GM12878 (cell line): ENCODE results near the gene DBNL. TPM values are rescaled to one million over a fixed set of nuclear protein-coding genes. Genes with fewer than 3 reads are reported as not detected.

Experiments used
- ATAC-seq: fragments of 200-7000 bp; cut with Tn5 transposase; 3 replicates; pipeline ENCODE4 v1.9.1; 2020; ENCODE audit warnings: mild to moderate bottlenecking, moderate library complexity
- BruUV-seq: library from RNA; stranded (reverse); fragments of 400-500 nt; replicated peaks from 2 replicates; lab custom pipeline; 2021; lab: Mats Ljungman, UMichigan
- CTCF ChIA-PET: fragments of 300-600 bp; sonication (Branson Sonifier 250); formaldehyde crosslinking; extraction: SDS; loops from one replicate; lab custom pipeline; 2021; ENCODE audit warnings: inconsistent platforms; lab: Yijun Ruan, JAX
- POLR2A ChIA-PET: fragments of 350-600 bp; formaldehyde crosslinking; extraction: SDS; loops from one replicate; lab custom pipeline; 2021; ENCODE audit warnings: inconsistent platforms; lab: Charles Lee
- RAD21 ChIA-PET: fragments of 300-600 bp; sonication (Branson Sonifier 250); formaldehyde crosslinking; loops from one replicate; lab custom pipeline; 2023; ENCODE audit warnings: antibody characterized with exemption; ENCODE audit not compliant: unreplicated experiment; lab: Charles Lee
- SMC1A ChIA-PET: fragments of 300-600 bp; sonication (Branson Sonifier 250); formaldehyde crosslinking; loops from one replicate; lab custom pipeline; 2023; ENCODE audit not compliant: unreplicated experiment, uncharacterized antibody; lab: Charles Lee
- DNase-seq: peaks from one replicate; pipeline ENCODE4 v3.0.0-alpha.2; 2011; ENCODE audit warnings: low read depth, low spot score
- FAIRE-seq: peaks from 3 replicates; lab custom pipeline; 2011; peaks lifted over from hg19 to GRCh38; lab: Jason Lieb, UNC
- H2AFZ ChIP-seq: 2 replicates; pipeline ENCODE4 v1.6.0; 2011; ENCODE audit warnings: low read depth, low read length, control low read depth; ENCODE audit not compliant: control insufficient read depth
- H3K27ac ChIP-seq: 2 replicates; pipeline ENCODE4 v1.5.1; 2011; ENCODE audit warnings: control low read depth; ENCODE audit not compliant: control insufficient read depth, insufficient read depth
- H3K27me3 ChIP-seq, 2 experiments: replicated peaks in 1 of 2; 2 replicates each; pipeline versions ENCODE4 v1.6.0 to v1.6.1; 2011; ENCODE audit warnings: low read length in 1 of 2; ENCODE audit not compliant: control insufficient read depth in 2 of 2, insufficient read depth in 2 of 2
- H3K36me3 ChIP-seq, 2 experiments: 2 replicates each; pipeline ENCODE4 v1.5.1; 2011; ENCODE audit warnings: low read length in 1 of 2; ENCODE audit not compliant: control insufficient read depth in 2 of 2, insufficient read depth in 2 of 2
- H3K4me1 ChIP-seq: 2 replicates; pipeline ENCODE4 v1.6.1; 2011; ENCODE audit warnings: mild to moderate bottlenecking, low read length, moderate library complexity, mixed read lengths; ENCODE audit not compliant: control insufficient read depth, insufficient read depth
- H3K4me2 ChIP-seq: 2 replicates; pipeline ENCODE4 v1.6.0; 2011; ENCODE audit warnings: control low read depth; ENCODE audit not compliant: control insufficient read depth, insufficient read depth
- H3K4me3 ChIP-seq: fragments of 200-600 bp; sonication (generic); 2 replicates; pipeline ENCODE4 v1.5.1; 2016
- H3K79me2 ChIP-seq: 2 replicates; pipeline ENCODE4 v1.6.0; 2011; ENCODE audit warnings: low read length; ENCODE audit not compliant: control insufficient read depth, insufficient read depth
- H3K9ac ChIP-seq: 2 replicates; pipeline ENCODE4 v1.8.0; 2011; ENCODE audit warnings: low read length, control low read depth, mixed read lengths; ENCODE audit not compliant: control insufficient read depth, insufficient read depth
- H3K9me3 ChIP-seq: replicated peaks from 3 replicates; pipeline ENCODE4 v1.5.1; 2011; ENCODE audit warnings: mild to moderate bottlenecking, low read length; ENCODE audit not compliant: control insufficient read depth, insufficient read depth
- H4K20me1 ChIP-seq: 2 replicates; pipeline ENCODE4 v1.6.0; 2011; ENCODE audit not compliant: control insufficient read depth, insufficient read depth
- BMI1 ChIP-seq: fragments of 450-650 bp; IDR thresholded peaks from 2 replicates; pipeline ENCODE4 v1.6.1; 2016; ENCODE audit warnings: mild to moderate bottlenecking, moderate library complexity, borderline replicate concordance
- CHD4 ChIP-seq: fragments of 200-600 bp; sonication (generic); IDR thresholded peaks from 2 replicates; pipeline ENCODE4 v1.6.1; 2016; ENCODE audit warnings: mild to moderate bottlenecking
- FOXM1 ChIP-seq: IDR thresholded peaks from 2 replicates; pipeline ENCODE4 v1.6.1; 2012; ENCODE audit warnings: low read depth, mild to moderate bottlenecking, inconsistent platforms, low read length, moderate library complexity
- GABPA ChIP-seq: IDR thresholded peaks from 2 replicates; pipeline ENCODE4 v1.6.1; 2014; ENCODE audit warnings: antibody characterized with exemption, low read depth, mild to moderate bottlenecking, inconsistent platforms
- MLLT1 ChIP-seq: fragments of 450-650 bp; IDR thresholded peaks from 2 replicates; pipeline ENCODE4 v1.6.1; 2016; ENCODE audit warnings: mild to moderate bottlenecking
- NRF1 ChIP-seq: conservative IDR thresholded peaks from 2 replicates; pipeline ENCODE4 v1.6.1; 2011; ENCODE audit warnings: mild to moderate bottlenecking, low read depth, low read length, improper control_type of control experiment
- TCF7 ChIP-seq: IDR thresholded peaks from 2 replicates; pipeline ENCODE4 v1.6.1; 2014; ENCODE audit warnings: antibody characterized with exemption, borderline replicate concordance
- WGBS: methylation state at CpG from one replicate; pipeline ENCODE4 v1.1.6; 2016; ENCODE audit warnings: low lambda C conversion rate; ENCODE audit not compliant: insufficient replicate concordance, insufficient coverage; ENCODE audit errors: missing lambda C conversion rate; 5-methylcytosine and 5-hydroxymethylcytosine counted together
- in situ Hi-C: fragments of 300-500 bp; cut with MboI; formaldehyde crosslinking; loops from 9 replicates; pipeline ENCODE4 v1.14.3; 2018; ENCODE audit warnings: mixed read lengths
- intact Hi-C: fragments of 100-400 bp; cut with micrococcal nuclease; formaldehyde crosslinking; loops from one replicate; pipeline ENCODE4 v1.14.2; 2022; ENCODE audit not compliant: unreplicated experiment
- polyA plus RNA-seq, 11 experiments: library from polyadenylated mRNA; depleted of rRNA in 4 of 11; unstranded in 6 of 11; stranded (reverse) in 5 of 11; fragments of >200 nt; fragmentation: Nextera tagmentation in 4 of 11; fragmentation: Illumina TruSeq in 1 of 11; extraction: Ambion mirVana in 4 of 11; extraction: Trizol in 1 of 11; gene quantifications; 1 replicate in 1 of 11; 2 replicates in 10 of 11; pipeline versions ENCODE4 v1.2.1 to v1.2.3, GENCODE V29; 2011 to 2016; ENCODE audit warnings: inconsistent platforms in 2 of 11, missing spikeins in 2 of 11, low read depth in 1 of 11
- total RNA-seq, 4 experiments: library from RNA; depleted of rRNA in 3 of 4; stranded (reverse); fragments of >200 nt in 3 of 4; fragmentation: Illumina TruSeq in 1 of 4; extraction: Trizol in 1 of 4; gene quantifications; 2 replicates each; pipeline versions ENCODE4 v1.2.1 to v1.2.3, GENCODE V29; 2013 to 2021

Gene DBNL
- total and polyA plus RNA-seq, 10 of the 15 experiments (the other 5 are each of a cell fraction or from before 2014, with no cell fraction given), result 4.1 to 179 (median 84.3) TPM

GRCh38 chr7:44087911-44088838 is 43.7 kb downstream of the DBNL start:
- H3K79me2 ChIP-seq, result no peaks in the 10 kb centered on the region
- no peak overlapping the region for H3K9ac ChIP-seq
- in situ Hi-C loops (no loop called here), intact Hi-C loops (no loop called here)
- ChIA-PET CTCF (interaction anchor here (1.3 kb wide), 1 partner anchor 11 kb away, joined by 3 read pairs; no protein-coding TSS in a partner anchor), SMC1A (interaction anchor here (1.4 kb wide), 1 partner anchor 11 kb away, joined by 5 read pairs; no protein-coding TSS in a partner anchor), RAD21 (no interaction called here), POLR2A (interaction anchor here (1.0 kb wide), 1 partner anchor 44 kb away, joined by 3 read pairs; the partner anchor contains the start of gene DBNL)
- no TSS peak for BruUV-seq
- WGBS, result 39% methylated on average over 20 of the region's 20 CpGs
- no peaks in the 10 kb centered on the region for H3K27me3 ChIP-seq
- no peak overlapping the region for H3K4me2 ChIP-seq
- FAIRE-seq (no peak), ATAC-seq (no peak; the same call in 2 of the 3 replicates), DNase-seq (no peak)
- H3K9me3 ChIP-seq, result no peaks in the 10 kb centered on the region
- H3K4me3 ChIP-seq, result no peak overlapping the region
- H3K27ac ChIP-seq, result no peak overlapping the region
- H4K20me1 ChIP-seq, result no peaks in the 10 kb centered on the region
- TF ChIP-seq BMI1 (no peak), NRF1 (no peak), GABPA (no peak), TCF7 (no peak), MLLT1 (no peak), FOXM1 (no peak), CHD4 (no peak)
- no peaks in the 10 kb centered on the region for H3K4me1 ChIP-seq
- H3K36me3 ChIP-seq, result no peaks in the 10 kb centered on the region
- no peak overlapping the region for H2AFZ ChIP-seq
